ENCODE measurements around the gene GNE. TPM values are rescaled to one million over a fixed set of nuclear protein-coding genes. Genes with fewer than 3 reads are reported as not detected.

The GNE gene
- total RNA-seq, 1 experiment from 2014 or later, result 10.9 TPM

DNA sequence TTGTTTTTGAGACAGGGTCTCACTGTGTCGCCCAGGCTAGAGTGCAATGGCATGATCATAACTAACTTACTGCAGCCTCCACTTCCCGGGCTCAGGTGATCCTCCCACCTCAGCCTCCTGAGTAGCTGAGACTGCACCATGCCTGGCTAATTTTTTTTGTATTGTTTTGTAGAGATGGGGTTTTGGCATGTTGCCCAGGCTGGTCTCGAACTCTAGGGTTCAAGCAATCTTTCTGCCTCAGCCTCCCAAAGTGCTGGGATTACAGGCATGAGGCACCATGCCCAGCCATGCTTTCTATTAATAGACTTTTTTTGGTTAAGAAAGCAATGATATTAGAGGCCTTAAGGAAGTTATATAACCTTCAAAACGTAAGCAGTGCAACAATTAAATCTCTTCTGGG lies 44.3 kb downstream of the GNE start:
- TF ChIP-seq, protein P1, sequence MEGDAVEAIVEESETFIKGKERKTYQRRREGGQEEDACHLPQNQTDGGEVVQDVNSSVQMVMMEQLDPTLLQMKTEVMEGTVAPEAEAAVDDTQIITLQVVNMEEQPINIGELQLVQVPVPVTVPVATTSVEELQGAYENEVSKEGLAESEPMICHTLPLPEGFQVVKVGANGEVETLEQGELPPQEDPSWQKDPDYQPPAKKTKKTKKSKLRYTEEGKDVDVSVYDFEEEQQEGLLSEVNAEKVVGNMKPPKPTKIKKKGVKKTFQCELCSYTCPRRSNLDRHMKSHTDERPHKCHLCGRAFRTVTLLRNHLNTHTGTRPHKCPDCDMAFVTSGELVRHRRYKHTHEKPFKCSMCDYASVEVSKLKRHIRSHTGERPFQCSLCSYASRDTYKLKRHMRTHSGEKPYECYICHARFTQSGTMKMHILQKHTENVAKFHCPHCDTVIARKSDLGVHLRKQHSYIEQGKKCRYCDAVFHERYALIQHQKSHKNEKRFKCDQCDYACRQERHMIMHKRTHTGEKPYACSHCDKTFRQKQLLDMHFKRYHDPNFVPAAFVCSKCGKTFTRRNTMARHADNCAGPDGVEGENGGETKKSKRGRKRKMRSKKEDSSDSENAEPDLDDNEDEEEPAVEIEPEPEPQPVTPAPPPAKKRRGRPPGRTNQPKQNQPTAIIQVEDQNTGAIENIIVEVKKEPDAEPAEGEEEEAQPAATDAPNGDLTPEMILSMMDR (conservative IDR thresholded peaks at IDR 0.05; ENCODE audit: low read depth, low read length), result no peak
- TF ChIP-seq EZH2 (IDR thresholded peaks at IDR 0.05; ENCODE audit: low read length, unreplicated experiment), result no peak
- TF ChIP-seq EZH2phosphoT487 (IDR thresholded peaks at IDR 0.05; ENCODE audit: borderline replicate concordance, low read length), result no peak
- no peaks in the 10 kb centered on the region for H3K27me3 ChIP-seq (ENCODE audit: low read length)
- no TSS peak for BruUV-seq (replicated peaks)
- H4K20me1 ChIP-seq (ENCODE audit: low read length), result no peaks in the 10 kb centered on the region
- H3K36me3 ChIP-seq (ENCODE audit: low read depth, low read length), result peaks cover 34% of the 10 kb centered on the region
- CTCF ChIA-PET, result no interaction called here
- no peaks in the 10 kb centered on the region for H3K9me3 ChIP-seq (ENCODE audit: low read length)
- H3K4me2 ChIP-seq (ENCODE audit: low read length), result no peak overlapping the region
- intact Hi-C loops (cut with micrococcal nuclease), result no loop called here
- H3K27ac ChIP-seq (ENCODE audit: low read length), result no peak overlapping the region
- ATAC-seq (no peak), DNase-seq (no peak)
- no peak overlapping the region for H2AFZ ChIP-seq (ENCODE audit: low read length)
- H3K4me1 ChIP-seq (ENCODE audit: insufficient read depth, low read length), result no peaks in the 10 kb centered on the region
- peaks cover 16% of the 10 kb centered on the region for H3K79me2 ChIP-seq (ENCODE audit: low read length)
- POLR2A ChIA-PET (ENCODE audit: unreplicated experiment), result no interaction called here
- H3K9me2 ChIP-seq (replicated peaks; ENCODE audit: low read length), result no peaks in the 10 kb centered on the region
- H3K4me3 ChIP-seq (ENCODE audit: low read length), result no peak overlapping the region
- H3K9ac ChIP-seq (ENCODE audit: low read length), result no peak overlapping the region
- no peaks in the 10 kb centered on the region for H3F3A ChIP-seq (ENCODE audit: low read length, unreplicated experiment)

DNA sequence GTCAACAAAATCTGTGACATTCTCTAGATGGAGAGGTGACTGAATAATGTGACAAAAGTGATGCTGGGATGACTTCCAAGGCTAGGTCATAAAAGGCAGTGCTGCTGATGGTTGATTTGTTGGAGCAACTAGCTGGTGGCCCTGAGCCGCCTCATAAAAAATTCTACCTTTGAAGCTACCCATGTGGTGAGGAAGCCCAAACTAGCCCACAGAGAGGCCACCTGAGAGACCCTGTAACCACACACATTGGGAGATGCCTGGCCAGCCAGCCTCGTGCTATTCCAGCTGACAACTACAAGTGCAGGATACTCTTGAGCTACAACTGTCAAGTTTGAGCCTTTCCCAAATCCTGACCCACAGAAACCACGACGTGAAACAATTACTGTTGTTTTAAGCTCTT lies 44.9 kb downstream of the GNE start:
- no peak for TF ChIP-seq EZH2 (IDR thresholded peaks at IDR 0.05; ENCODE audit: low read length, unreplicated experiment)
- no peak for TF ChIP-seq EZH2phosphoT487 (IDR thresholded peaks at IDR 0.05; ENCODE audit: borderline replicate concordance, low read length)
- TF ChIP-seq, protein P1 (conservative IDR thresholded peaks at IDR 0.05; ENCODE audit: low read depth, low read length), result no peak
- Histone ChIP-seq H4K20me1 (ENCODE audit: low read length) (no peaks in the 10 kb centered on the region), H3K9ac (ENCODE audit: low read length) (no peak overlapping the region), H3K27ac (ENCODE audit: low read length) (no peak overlapping the region), H3K4me3 (ENCODE audit: low read length) (no peak overlapping the region), H3K9me2 (replicated peaks; ENCODE audit: low read length) (no peaks in the 10 kb centered on the region), H2AFZ (ENCODE audit: low read length) (no peak overlapping the region), H3K4me2 (ENCODE audit: low read length) (no peak overlapping the region), H3K4me1 (ENCODE audit: insufficient read depth, low read length) (0 out of 2 replicates have a peak, but pooled peaks cover under 1% of the 10 kb centered on the region), H3F3A (ENCODE audit: low read length, unreplicated experiment) (no peaks in the 10 kb centered on the region), H3K79me2 (ENCODE audit: low read length) (peaks cover 22% of the 10 kb centered on the region), H3K9me3 (ENCODE audit: low read length) (no peaks in the 10 kb centered on the region), H3K27me3 (ENCODE audit: low read length) (no peaks in the 10 kb centered on the region), H3K36me3 (ENCODE audit: low read depth, low read length) (peaks cover 40% of the 10 kb centered on the region)
- ChIA-PET POLR2A (ENCODE audit: unreplicated experiment) (no interaction called here), CTCF (no interaction called here)
- ATAC-seq (no peak), DNase-seq (no peak)
- intact Hi-C loops (cut with micrococcal nuclease), result no loop called here
- BruUV-seq (replicated peaks), result no TSS peak

DNA sequence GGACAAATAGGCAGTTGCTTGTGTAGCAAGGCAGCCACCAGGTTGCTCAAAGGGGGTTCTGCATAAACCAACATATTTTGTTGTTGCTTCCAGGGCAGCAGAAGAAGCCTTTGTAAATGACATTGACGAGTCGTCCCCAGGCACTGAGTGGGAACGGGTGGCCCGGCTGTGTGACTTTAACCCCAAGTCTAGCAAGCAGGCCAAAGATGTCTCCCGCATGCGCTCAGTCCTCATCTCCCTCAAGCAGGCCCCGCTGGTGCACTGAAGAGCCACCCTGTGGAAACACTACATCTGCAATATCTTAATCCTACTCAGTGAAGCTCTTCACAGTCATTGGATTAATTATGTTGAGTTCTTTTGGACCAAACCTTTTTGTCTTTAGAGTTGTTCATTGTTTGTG lies 46.7 kb downstream of the GNE start:
- H3K9me2 ChIP-seq (replicated peaks; ENCODE audit: low read length), result no peaks in the 10 kb centered on the region
- TF ChIP-seq, protein P1 (conservative IDR thresholded peaks at IDR 0.05; ENCODE audit: low read depth, low read length), result no peak
- no peak for TF ChIP-seq EZH2 (IDR thresholded peaks at IDR 0.05; ENCODE audit: low read length, unreplicated experiment)
- TF ChIP-seq EZH2phosphoT487 (IDR thresholded peaks at IDR 0.05; ENCODE audit: borderline replicate concordance, low read length), result no peak
- H3K27ac ChIP-seq (ENCODE audit: low read length), result no peak overlapping the region
- POLR2A ChIA-PET (ENCODE audit: unreplicated experiment), result no interaction called here
- no peak overlapping the region for H3K4me2 ChIP-seq (ENCODE audit: low read length)
- DNase-seq (no peak), ATAC-seq (no peak)
- CTCF ChIA-PET, result no interaction called here
- H3K9me3 ChIP-seq (ENCODE audit: low read length), result no peaks in the 10 kb centered on the region
- no peaks in the 10 kb centered on the region for H3K27me3 ChIP-seq (ENCODE audit: low read length)
- no peak overlapping the region for H3K4me3 ChIP-seq (ENCODE audit: low read length)
- H3K79me2 ChIP-seq (ENCODE audit: low read length), result peaks cover 32% of the 10 kb centered on the region
- H3K9ac ChIP-seq (ENCODE audit: low read length), result no peak overlapping the region
- H3K36me3 ChIP-seq (ENCODE audit: low read depth, low read length), result peaks cover 48% of the 10 kb centered on the region
- H3K4me1 ChIP-seq (ENCODE audit: insufficient read depth, low read length), result peaks cover 18% of the 10 kb centered on the region
- H4K20me1 ChIP-seq (ENCODE audit: low read length), result 0 out of 2 replicates have a peak, but pooled peaks cover 7% of the 10 kb centered on the region
- no peaks in the 10 kb centered on the region for H3F3A ChIP-seq (ENCODE audit: low read length, unreplicated experiment)
- no TSS peak for BruUV-seq (replicated peaks)
- H2AFZ ChIP-seq (ENCODE audit: low read length), result no peak overlapping the region
- intact Hi-C loops (cut with micrococcal nuclease), result no loop called here

Measured in PC-3 (cell line).